IPS DF 19.7 (cell line): ENCODE data around the gene PSD4.
A peak's percentile ranks its signal among the peaks of the same experiment; 100 is the strongest.

ENCODE experiments used
- DNase-seq: peaks from one replicate; pipeline ENCODE4 v3.0.0-alpha.2; 2013; ENCODE audit warnings: low read depth, low spot score

Gene PSD4

GRCh38 chr2:113184531-113185230 is 10.9 kb downstream of the PSD4 start:
- DNase-seq = no peak

- DNase-seq = no peak
These were observed 12.1 kb downstream of the PSD4 start for GRCh38 chr2:113185664-113186432.

GRCh38 chr2:113186433-113186796 is 12.6 kb downstream of the PSD4 start:
- no peak for DNase-seq

DNA sequence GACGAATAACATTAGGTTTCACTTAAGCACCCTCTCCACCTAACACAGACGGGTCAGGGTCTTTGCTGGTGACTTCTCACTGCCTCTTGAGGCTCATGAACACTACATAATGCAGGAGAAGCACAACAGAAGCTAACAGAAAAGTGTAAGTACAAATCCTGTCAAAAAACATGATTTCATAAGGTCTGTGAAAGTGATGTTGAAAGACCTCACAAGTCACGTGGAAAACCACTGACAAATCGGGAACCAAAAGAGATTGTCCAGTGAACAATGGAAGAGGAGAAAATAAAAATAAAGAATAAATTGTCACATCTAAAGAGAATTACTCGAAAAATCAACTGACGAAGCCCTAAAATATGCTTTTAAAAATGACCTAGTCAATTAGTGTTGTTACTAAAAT is 14.0 kb downstream of the PSD4 start:
- DNase-seq = no peak

- DNase-seq = no peak
These were observed 17.1 kb downstream of the PSD4 start for GRCh38 chr2:113190871-113191270.

GRCh38 chr2:113192459-113193100 is 18.8 kb downstream of the PSD4 start:
- DNase-seq = no peak

GRCh38 chr2:113195923-113196501 is 22.2 kb downstream of the PSD4 start:
- DNase-seq = no peak

DNA sequence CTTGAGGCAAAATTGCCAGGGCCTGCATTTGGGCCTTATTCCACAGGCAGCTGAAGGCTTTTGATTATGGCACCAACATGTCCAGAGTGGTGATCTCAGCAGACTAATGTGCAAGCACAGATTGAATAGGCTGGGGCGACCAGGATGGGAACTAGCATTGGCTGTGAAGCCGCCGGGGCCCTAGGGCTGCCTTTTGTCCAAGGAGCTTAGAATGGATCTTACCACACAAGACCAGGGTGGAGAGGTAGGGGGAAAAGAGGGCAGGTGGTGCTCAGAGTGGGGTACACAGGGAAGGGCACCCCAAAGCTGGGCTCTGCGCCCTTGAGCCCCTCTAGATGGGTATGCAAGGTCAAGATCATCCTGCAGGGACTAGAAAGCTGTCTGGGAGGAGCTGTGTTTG is 23.1 kb downstream of the PSD4 start:
- no peak for DNase-seq

DNA sequence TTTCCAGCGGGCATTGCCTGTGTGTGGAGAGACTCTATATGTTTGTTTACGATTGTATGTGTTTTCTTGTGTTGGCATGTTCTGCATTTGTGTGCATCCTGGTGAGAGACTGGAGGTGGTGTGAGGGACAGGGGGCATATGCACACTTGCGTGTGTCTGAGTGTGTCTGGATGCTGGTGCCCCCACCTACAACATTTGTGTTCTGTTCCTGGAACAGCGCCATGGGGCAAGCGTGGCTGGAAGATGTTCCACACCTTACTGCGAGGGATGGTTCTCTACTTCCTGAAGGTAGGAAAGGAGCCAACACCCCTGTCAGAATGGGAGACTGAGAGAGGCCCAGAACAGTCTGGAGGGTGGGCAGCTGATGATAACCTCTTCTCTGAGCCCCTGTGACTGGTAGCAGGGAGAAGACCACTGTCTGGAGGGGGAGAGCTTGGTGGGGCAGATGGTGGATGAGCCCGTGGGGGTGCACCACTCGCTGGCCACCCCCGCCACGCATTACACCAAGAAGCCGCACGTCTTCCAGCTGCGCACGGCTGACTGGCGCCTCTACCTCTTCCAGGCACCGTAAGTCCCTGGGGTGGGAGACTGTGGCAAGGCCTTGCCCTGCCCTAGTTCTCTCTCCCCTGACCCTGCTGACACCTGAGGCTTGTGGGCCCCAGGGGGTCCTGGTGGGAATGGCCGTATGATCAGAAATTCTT is 23.7 kb downstream of the PSD4 start:
- no peak for DNase-seq

GRCh38 chr2:113198048-113198789 is 24.4 kb downstream of the PSD4 start:
- DNase-seq = no peak

DNA sequence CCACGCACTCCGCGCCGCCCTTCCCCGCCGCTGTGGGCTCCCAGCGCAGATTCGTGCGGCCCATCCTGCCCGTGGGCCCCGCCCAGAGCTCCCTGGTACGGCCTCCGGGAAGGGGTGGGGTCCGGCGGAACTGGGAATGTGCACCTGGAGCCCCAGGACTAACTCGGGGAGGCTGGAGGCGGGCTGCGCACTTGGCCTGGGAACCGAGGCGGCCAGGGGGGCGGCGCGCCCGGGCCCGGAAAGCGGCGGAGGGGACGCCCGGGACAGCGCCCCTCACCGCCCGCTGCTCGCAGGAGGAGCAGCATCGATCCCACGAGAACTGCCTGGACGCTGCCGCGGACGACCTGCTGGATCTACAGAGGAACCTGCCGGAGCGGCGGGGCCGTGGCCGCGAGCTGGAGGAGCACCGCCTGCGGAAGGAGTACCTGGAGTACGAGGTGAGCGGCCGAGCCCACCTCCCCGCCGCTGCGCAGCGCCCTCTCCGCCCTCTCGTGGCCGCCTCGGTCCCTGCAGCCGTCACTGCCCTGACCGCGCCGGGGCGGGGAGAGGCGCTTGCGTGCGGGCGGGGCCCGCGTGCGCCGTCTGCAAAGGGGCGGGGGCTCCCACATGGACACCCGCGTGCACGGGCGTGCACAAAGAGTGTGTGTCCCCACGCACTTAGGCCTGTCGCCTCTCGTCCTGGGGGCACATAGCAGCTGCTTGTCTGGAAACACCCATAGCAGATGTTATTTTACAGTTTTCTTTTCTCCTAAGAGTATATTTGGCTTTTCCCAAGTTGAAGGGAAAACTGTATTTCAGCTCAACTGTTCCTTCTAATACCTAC is 25.2 kb downstream of the PSD4 start:
- DNase-seq = no peak

- DNase-seq = no peak
These were observed 26.5 kb downstream of the PSD4 start for GRCh38 chr2:113200236-113200635.

GRCh38 chr2:113200736-113201490 is 27.1 kb downstream of the PSD4 start:
- no peak for DNase-seq

GRCh38 chr2:113201496-113202304 is 27.9 kb downstream of the PSD4 start:
- DNase-seq = no peak

DNA sequence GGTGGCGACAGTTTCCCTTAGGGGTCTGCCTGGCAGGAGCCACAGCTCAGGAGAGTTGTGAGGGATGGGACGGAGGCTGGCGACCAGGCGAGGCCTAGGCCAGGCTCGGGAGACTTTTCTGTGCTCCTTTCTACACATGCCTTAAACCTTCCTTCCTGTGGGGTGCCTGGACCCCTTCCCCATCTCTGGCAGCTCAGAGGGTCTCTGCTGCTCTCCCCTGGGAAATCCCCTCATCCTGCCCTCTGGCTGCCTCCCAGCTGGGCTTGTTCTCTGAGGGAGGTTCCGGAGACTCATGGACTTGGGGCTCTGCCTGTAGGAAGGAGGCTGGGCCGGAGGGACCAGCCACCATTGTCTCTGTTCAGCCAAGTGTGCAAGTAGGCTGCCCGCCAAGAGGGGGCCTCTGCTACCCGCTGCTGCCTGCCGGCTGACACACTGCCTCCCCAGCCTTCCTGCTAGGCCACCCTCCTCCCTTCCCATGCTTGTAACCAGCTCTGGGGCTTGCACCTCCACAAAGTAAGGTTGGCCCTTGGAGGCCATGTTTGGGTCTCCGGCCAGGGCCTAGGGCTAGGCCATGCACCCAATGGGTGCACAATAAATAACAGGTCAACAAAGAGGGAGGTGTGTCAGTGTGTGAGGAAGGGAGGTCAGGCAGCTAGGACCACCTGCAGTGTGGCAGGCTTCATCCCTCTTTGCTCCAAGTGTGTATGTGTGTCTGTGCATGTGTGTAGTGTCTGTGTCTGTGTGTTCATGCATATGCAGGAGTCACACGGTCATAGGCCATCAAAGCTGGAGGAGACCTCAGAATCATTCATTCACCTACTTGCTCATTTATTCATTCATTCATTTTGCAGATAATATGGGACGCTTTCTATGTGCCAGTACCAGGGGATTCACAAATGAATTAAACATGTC is 28.8 kb downstream of the PSD4 start:
- no peak for DNase-seq

- no peak for DNase-seq
These were observed 29.4 kb downstream of the PSD4 start for GRCh38 chr2:113203217-113203530.

- peak; percentile 65 for DNase-seq
These were observed 30.2 kb downstream of the PSD4 start for GRCh38 chr2:113203901-113204519.
